ENCODE measurements around the gene MAML3.

GRCh38 chr4:139942241-139942640 is 211.7 kb downstream of the MAML3 start:
- TF ChIP-seq EZH2phosphoT487 (IDR thresholded peaks at IDR 0.05; ENCODE audit: low read depth): no peak
- TF ChIP-seq CTCF (IDR thresholded peaks at IDR 0.05; ENCODE audit: low read depth, low read length): no peak
